LNCAP (cell line): Measurements from ENCODE around the gene NDUFAF2.

Experiments used
- CTCF ChIP-seq: fragments of 450-650 bp; IDR thresholded peaks from 2 replicates; pipeline ENCODE4 v1.5.1; 2017; ENCODE audit warnings: mild to moderate bottlenecking

Gene NDUFAF2

GRCh38 chr5:60993425-60993824 lies 48.4 kb downstream of the NDUFAF2 start:
- TF ChIP-seq CTCF, result no peak

DNA sequence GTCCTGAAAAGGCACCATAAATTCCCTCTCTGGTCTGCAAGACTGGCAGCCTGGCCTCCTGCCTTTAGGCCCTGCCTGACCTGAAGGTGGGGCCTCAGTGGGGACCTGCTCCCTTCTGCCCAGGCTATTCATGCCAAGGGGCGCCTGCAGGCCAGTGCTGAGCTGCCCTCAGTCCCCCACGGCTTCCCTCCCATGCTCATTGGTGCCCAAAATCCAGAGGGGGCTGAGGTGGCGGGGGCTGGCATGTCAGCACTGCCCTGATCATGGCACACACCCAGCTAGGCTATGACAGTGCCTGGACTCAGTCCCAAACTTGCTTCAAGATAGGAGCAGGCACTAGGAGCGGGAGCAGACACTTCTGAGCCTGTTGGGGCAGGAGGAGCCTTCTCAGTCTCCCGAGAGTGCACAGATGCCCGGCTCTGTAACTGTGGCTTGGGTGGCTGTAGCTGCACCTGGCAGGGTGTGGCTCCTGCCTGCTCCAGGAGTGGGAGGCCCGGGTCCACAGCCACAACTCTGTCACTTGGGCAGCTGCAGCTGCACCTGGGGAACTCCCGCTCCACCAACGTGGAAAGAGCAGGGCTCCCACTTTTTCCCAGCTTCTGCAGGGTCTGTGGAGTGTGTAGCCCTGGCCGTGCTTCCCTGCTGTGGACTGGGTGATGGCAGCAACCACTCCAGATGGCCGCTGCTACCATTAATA lies 49.0 kb downstream of the NDUFAF2 start:
- no peak for TF ChIP-seq CTCF

- no peak for TF ChIP-seq CTCF
Measured at GRCh38 chr5:60996368-60996767, 51.4 kb downstream of the NDUFAF2 start.

GRCh38 chr5:60997721-60998120 lies 52.7 kb downstream of the NDUFAF2 start:
- TF ChIP-seq CTCF, result no peak

DNA sequence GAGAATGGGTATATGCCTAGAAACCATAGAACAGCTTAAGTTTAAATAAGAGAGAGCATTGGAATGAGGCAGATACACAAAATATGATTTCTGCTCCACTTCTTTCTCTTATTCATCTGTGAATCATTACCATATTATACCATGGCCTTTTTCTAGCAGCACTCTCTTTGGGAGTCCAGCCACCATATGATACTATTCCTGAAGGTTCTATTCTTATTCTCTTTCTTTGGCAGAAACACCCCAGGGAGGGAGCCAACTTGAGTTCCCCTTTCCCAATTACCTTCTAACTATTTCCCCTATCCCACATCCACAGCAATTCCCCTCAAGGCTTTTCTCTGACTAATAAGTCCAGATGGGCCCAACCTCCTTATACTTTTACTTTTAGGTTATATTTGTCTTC lies 55.9 kb downstream of the NDUFAF2 start:
- TF ChIP-seq CTCF, result no peak

DNA sequence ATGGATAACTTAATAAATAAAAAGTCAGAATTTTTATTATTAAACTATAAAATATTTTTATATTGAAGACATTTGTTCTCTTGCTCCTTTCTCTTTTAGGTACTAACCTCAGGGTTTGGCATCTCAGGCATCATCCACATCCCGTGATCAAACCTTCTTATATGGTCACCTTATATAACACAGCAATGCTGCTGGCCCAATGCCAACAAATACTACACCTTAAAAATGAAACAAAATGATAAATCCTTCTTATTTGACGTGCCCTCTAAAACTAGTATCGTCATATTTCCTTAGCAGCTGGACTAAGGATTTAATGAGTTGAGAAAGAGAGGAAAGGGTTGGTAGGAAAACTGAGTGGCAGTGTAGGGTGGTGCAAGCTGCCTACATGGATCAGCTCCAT lies 56.6 kb downstream of the NDUFAF2 start:
- no peak for TF ChIP-seq CTCF

- TF ChIP-seq CTCF, result no peak
Measured at GRCh38 chr5:61002611-61003355, 57.8 kb downstream of the NDUFAF2 start.
